HUES6 (cell line): Measurements from ENCODE around the gene PARD6G.

Source experiments
- H3K27ac ChIP-seq: 2 replicates; pipeline ENCODE4 v1.7.0; 2013; ENCODE audit warnings: low read depth, mild to moderate bottlenecking, low read length, inconsistent platforms
- H3K27me3 ChIP-seq: 2 replicates; pipeline ENCODE4 v1.6.1; 2013; ENCODE audit warnings: low read length; ENCODE audit not compliant: control insufficient read depth, insufficient read depth
- H3K36me3 ChIP-seq: 2 replicates; pipeline ENCODE4 v1.6.1; 2013; ENCODE audit warnings: low read length; ENCODE audit not compliant: control insufficient read depth, insufficient read depth
- H3K4me1 ChIP-seq: 2 replicates; pipeline ENCODE4 v1.6.1; 2013; ENCODE audit warnings: low read length; ENCODE audit not compliant: control insufficient read depth, insufficient read depth
- H3K4me3 ChIP-seq: 2 replicates; pipeline ENCODE4 v1.5.1; 2013; ENCODE audit warnings: low read depth, low read length
- H3K9ac ChIP-seq: one replicate; pipeline ENCODE4 v1.6.1; 2013; ENCODE audit warnings: mild to moderate bottlenecking, low read length
- H3K9me3 ChIP-seq: 2 replicates; pipeline ENCODE4 v1.6.1; 2013; ENCODE audit warnings: low read depth, low read length; ENCODE audit not compliant: control insufficient read depth, insufficient read depth

The PARD6G gene

GRCh38 chr18:80177128-80177527, 70.2 kb downstream of the PARD6G start:
- Histone ChIP-seq H3K27ac (no peak overlapping the region), H3K9ac (no peak overlapping the region)

GRCh38 chr18:80176334-80177073, 70.8 kb downstream of the PARD6G start:
- no peak overlapping the region for H3K9ac ChIP-seq
- H3K4me1 ChIP-seq = no peaks in the 10 kb centered on the region
- no peaks in the 10 kb centered on the region for H3K27me3 ChIP-seq
- no peak overlapping the region for H3K27ac ChIP-seq
- no peaks in the 10 kb centered on the region for H3K36me3 ChIP-seq
- H3K9me3 ChIP-seq = no peaks in the 10 kb centered on the region
- H3K4me3 ChIP-seq = no peak overlapping the region

More at GRCh38 chr18:80177128-80177527, 70.2 kb downstream of the PARD6G start:
- H3K27me3 ChIP-seq = no peaks in the 10 kb centered on the region
- no peaks in the 10 kb centered on the region for H3K9me3 ChIP-seq
- no peaks in the 10 kb centered on the region for H3K4me1 ChIP-seq
- no peak overlapping the region for H3K4me3 ChIP-seq
- H3K36me3 ChIP-seq = no peaks in the 10 kb centered on the region

- Histone ChIP-seq H3K27ac (no peak overlapping the region), H3K4me1 (no peaks in the 10 kb centered on the region), H3K9ac (no peak overlapping the region), H3K9me3 (no peaks in the 10 kb centered on the region), H3K27me3 (no peaks in the 10 kb centered on the region), H3K4me3 (no peak overlapping the region), H3K36me3 (no peaks in the 10 kb centered on the region)
These were observed 71.7 kb downstream of the PARD6G start for GRCh38 chr18:80175451-80176204.

DNA sequence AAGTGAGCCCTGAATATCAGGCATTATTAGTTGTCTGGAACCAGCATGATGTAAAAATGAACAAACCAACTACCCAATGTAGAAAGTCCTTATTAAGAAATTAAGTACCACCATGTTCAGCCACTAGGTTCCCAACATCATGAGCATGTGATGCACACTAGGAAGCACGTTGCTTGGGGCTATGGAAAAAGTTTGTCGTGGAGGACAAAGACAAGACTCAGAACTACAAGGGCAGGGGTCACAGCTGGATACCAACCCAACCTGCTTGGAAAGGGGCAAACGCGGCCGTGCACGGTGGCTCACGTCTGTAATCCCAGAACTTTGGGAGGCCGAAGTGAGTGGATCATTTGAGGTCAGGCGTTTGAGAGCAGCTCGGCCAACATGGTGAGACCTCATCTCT, 74.3 kb downstream of the PARD6G start:
- H3K27ac ChIP-seq = no peak overlapping the region
- H3K27me3 ChIP-seq = no peaks in the 10 kb centered on the region
- H3K9ac ChIP-seq = no peak overlapping the region
- no peaks in the 10 kb centered on the region for H3K4me1 ChIP-seq
- H3K4me3 ChIP-seq = no peak overlapping the region
- H3K36me3 ChIP-seq = no peaks in the 10 kb centered on the region
- no peaks in the 10 kb centered on the region for H3K9me3 ChIP-seq

DNA sequence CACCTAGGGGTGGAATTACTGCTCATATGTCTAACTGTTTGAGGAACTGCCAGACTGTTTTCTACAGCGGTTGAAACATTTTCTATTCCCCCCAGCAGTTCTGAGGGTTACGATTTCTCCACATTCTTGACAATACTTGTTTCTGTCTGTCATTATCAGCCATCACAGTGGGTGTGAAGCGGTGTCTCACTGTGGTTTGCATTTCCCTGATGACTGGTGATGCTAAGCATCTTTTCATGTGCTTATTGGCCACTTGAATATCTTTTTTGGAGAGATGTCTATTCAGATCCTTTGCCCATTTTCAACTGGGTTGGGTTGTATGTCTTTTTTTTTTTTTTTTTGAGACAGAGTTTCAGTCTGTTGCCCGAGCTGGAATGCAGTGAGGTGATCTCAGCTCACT, 75.3 kb downstream of the PARD6G start:
- Histone ChIP-seq H3K9ac (no peak overlapping the region), H3K27ac (no peak overlapping the region), H3K4me1 (no peaks in the 10 kb centered on the region), H3K4me3 (no peak overlapping the region), H3K9me3 (no peaks in the 10 kb centered on the region), H3K36me3 (no peaks in the 10 kb centered on the region), H3K27me3 (no peaks in the 10 kb centered on the region)

GRCh38 chr18:80171054-80171872, 76.1 kb downstream of the PARD6G start:
- Histone ChIP-seq H3K27ac (no peak overlapping the region), H3K4me3 (no peak overlapping the region), H3K27me3 (no peaks in the 10 kb centered on the region), H3K9ac (no peak overlapping the region), H3K9me3 (0 out of 2 replicates have a peak, but pooled peaks cover 3% of the 10 kb centered on the region), H3K36me3 (no peaks in the 10 kb centered on the region), H3K4me1 (no peaks in the 10 kb centered on the region)

DNA sequence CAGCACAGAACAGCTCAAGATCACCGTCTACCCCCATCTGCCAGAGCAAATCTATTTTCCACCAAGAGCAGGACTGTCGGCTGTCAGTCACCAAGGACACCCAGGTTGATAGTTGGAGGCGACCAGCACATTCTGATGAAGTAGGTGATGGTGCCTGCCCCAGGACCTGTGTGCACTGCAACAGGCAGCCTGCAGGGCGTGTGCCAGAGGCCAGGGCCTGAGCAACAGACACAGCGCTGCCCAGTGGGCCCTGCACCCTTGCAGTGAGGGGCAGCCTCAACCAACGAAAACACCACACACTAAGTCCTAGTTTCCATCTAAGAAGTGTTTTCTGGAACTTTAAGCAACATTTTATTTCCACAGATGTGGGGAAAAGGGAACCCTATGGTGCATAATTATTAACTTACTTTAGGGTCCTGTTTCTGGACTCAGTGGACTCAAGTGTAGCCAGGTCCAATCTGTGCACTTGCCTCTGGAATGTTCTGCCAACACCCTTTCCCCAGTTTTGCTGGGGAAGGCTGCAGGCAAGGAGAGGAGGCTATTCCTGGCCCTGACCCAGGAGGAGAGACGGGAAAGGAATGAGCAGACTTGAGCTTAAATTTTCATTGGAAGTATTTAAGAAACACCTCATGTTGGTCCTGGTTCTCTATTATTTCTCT, 76.8 kb downstream of the PARD6G start:
- Histone ChIP-seq H3K9me3 (0 out of 2 replicates have a peak, but pooled peaks cover 7% of the 10 kb centered on the region), H3K27me3 (no peaks in the 10 kb centered on the region), H3K4me1 (no peaks in the 10 kb centered on the region), H3K4me3 (no peak overlapping the region), H3K9ac (no peak overlapping the region), H3K27ac (no peak overlapping the region), H3K36me3 (no peaks in the 10 kb centered on the region)

GRCh38 chr18:80169607-80170006, 77.7 kb downstream of the PARD6G start:
- H3K27me3 ChIP-seq = no peaks in the 10 kb centered on the region
- H3K4me3 ChIP-seq = no peak overlapping the region
- peaks cover 13% of the 10 kb centered on the region for H3K9me3 ChIP-seq
- no peaks in the 10 kb centered on the region for H3K36me3 ChIP-seq
- H3K4me1 ChIP-seq = no peaks in the 10 kb centered on the region
- no peak overlapping the region for H3K27ac ChIP-seq
- no peak overlapping the region for H3K9ac ChIP-seq

DNA sequence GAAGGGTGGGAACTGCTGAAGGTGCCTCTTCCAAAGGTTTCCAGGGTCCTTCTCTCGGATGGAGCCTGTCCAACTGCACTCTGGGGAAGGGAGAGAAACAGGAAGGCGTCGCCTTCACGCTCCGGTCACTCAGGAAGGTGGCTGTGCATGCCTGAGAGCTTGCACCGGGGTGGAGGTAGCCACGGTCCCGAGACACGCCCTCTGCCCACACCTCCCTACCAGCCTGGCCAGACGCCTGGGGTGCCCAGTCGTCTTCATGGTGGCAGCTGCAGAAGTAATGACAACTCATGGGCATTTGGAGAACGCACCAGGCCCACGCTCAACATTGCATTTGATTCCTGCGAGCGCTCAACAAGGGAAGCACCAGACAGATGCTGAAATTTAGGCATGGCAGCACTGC, 78.3 kb downstream of the PARD6G start:
- H3K27me3 ChIP-seq = no peaks in the 10 kb centered on the region
- peaks cover 17% of the 10 kb centered on the region for H3K9me3 ChIP-seq
- H3K4me1 ChIP-seq = no peaks in the 10 kb centered on the region
- H3K4me3 ChIP-seq = no peak overlapping the region
- H3K27ac ChIP-seq = no peak overlapping the region
- H3K36me3 ChIP-seq = no peaks in the 10 kb centered on the region
- no peak overlapping the region for H3K9ac ChIP-seq

DNA sequence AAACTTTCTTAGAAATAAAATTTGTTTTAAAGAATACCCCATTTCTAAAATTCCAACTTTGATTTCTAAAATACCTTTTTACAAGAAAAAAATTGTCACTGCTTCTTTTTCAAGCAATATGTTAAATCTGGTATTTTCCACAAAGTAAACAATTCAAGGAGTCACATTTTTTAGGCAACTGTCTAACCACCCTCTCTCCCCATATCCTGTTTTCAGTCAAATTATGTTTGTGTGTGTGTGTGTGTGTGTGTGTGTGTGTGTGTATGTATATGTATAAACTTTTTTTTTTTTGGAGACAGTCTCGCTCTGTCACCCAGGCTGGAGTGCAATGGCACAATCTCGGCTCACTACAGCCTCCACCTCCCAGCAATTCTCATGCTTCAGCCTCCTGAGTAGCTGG, 79.0 kb downstream of the PARD6G start:
- Histone ChIP-seq H3K4me1 (no peaks in the 10 kb centered on the region), H3K9me3 (peaks cover 23% of the 10 kb centered on the region), H3K36me3 (no peaks in the 10 kb centered on the region; the same call in 1 of the 2 replicates), H3K27ac (no peak overlapping the region), H3K4me3 (no peak overlapping the region), H3K9ac (no peak overlapping the region), H3K27me3 (no peaks in the 10 kb centered on the region)
